Measurements from ENCODE around the gene SEMA4D.

Gene SEMA4D

GRCh38 chr9:89543111-89543510 lies 45.2 kb upstream of the SEMA4D start:
- TF ChIP-seq CTCF (IDR thresholded peaks at IDR 0.05): no peak
- H3K27ac ChIP-seq: no peak overlapping the region
- H3K36me3 ChIP-seq: no peaks in the 10 kb centered on the region
- H3K27me3 ChIP-seq: no peaks in the 10 kb centered on the region
- H3K9me3 ChIP-seq: no peaks in the 10 kb centered on the region
- H3K4me3 ChIP-seq (ENCODE audit: low read depth in 1 of 2, low read length in 1 of 2): no peak overlapping the region
- H3K4me1 ChIP-seq (ENCODE audit: control insufficient read depth in 1 of 2, insufficient read depth in 1 of 2, low read depth in 1 of 2, low read length in 1 of 2): peaks cover 9 to 15% of the 10 kb centered on the region in 2 experiments

- no peaks in the 10 kb centered on the region for H3K27me3 ChIP-seq
- H3K36me3 ChIP-seq: no peaks in the 10 kb centered on the region
- H3K4me1 ChIP-seq (ENCODE audit: control insufficient read depth in 1 of 2, insufficient read depth in 1 of 2, low read depth in 1 of 2, low read length in 1 of 2): peaks cover 14 to 20% of the 10 kb centered on the region in 2 experiments
- H3K27ac ChIP-seq: no peak overlapping the region
- TF ChIP-seq CTCF (IDR thresholded peaks at IDR 0.05): no peak
- no peak overlapping the region for H3K4me3 ChIP-seq (ENCODE audit: low read depth in 1 of 2, low read length in 1 of 2)
- H3K9me3 ChIP-seq: no peaks in the 10 kb centered on the region
Observed at GRCh38 chr9:89542401-89543021, 44.6 kb upstream of the SEMA4D start.

- TF ChIP-seq CTCF (IDR thresholded peaks at IDR 0.05): no peak
- H3K4me3 ChIP-seq (ENCODE audit: low read depth in 1 of 2, low read length in 1 of 2): no peak overlapping the region
- no peaks in the 10 kb centered on the region for H3K9me3 ChIP-seq
- peaks cover 21 to 27% of the 10 kb centered on the region in 2 experiments for H3K4me1 ChIP-seq (ENCODE audit: control insufficient read depth in 1 of 2, insufficient read depth in 1 of 2, low read depth in 1 of 2, low read length in 1 of 2)
- H3K36me3 ChIP-seq: no peaks in the 10 kb centered on the region
- H3K27me3 ChIP-seq: no peaks in the 10 kb centered on the region
- peak overlapping the region; percentile 8 for H3K27ac ChIP-seq
Observed at GRCh38 chr9:89541798-89542197, 43.9 kb upstream of the SEMA4D start.

GRCh38 chr9:89539374-89539773 lies 41.5 kb upstream of the SEMA4D start:
- Histone ChIP-seq H3K4me1 (ENCODE audit: control insufficient read depth in 1 of 2, insufficient read depth in 1 of 2, low read depth in 1 of 2, low read length in 1 of 2) (peaks cover 45 to 51% of the 10 kb centered on the region in 2 experiments), H3K27me3 (no peaks in the 10 kb centered on the region), H3K27ac (no peak overlapping the region), H3K36me3 (no peaks in the 10 kb centered on the region), H3K4me3 (ENCODE audit: low read depth in 1 of 2, low read length in 1 of 2) (no peak overlapping the region), H3K9me3 (no peaks in the 10 kb centered on the region)
- no peak for TF ChIP-seq CTCF (IDR thresholded peaks at IDR 0.05)

- Histone ChIP-seq H3K9me3 (no peaks in the 10 kb centered on the region), H3K4me3 (ENCODE audit: low read depth in 1 of 2, low read length in 1 of 2) (no peak overlapping the region), H3K27me3 (no peaks in the 10 kb centered on the region), H3K36me3 (no peaks in the 10 kb centered on the region), H3K4me1 (ENCODE audit: control insufficient read depth in 1 of 2, insufficient read depth in 1 of 2, low read depth in 1 of 2, low read length in 1 of 2) (peaks cover 45 to 53% of the 10 kb centered on the region in 2 experiments), H3K27ac (no peak overlapping the region)
- TF ChIP-seq CTCF (IDR thresholded peaks at IDR 0.05): no peak
Observed at GRCh38 chr9:89538871-89539270, 41.0 kb upstream of the SEMA4D start.

Measured in neutrophil (primary cell).